Vagina (tissue), 2 donors: ENCODE results near the gene ZNF549. TPM values are rescaled to one million over a fixed set of nuclear protein-coding genes. Genes with fewer than 3 reads are reported as not detected.

Experiments
- DNase-seq, 2 donors: peaks; one replicate each; pipeline ENCODE4 v3.0.0-alpha.2; 2017; ENCODE audit errors: extremely low spot score in 2 of 2
- H3K27ac ChIP-seq: fragments of 200-600 bp; sonication (generic); one replicate; pipeline ENCODE4 v1.5.1; 2019
- H3K27me3 ChIP-seq: fragments of 200-600 bp; sonication (generic); one replicate; pipeline ENCODE4 v1.5.1; 2019
- H3K36me3 ChIP-seq, 2 donors: fragments of 200-600 bp; sonication (generic); one replicate each; pipeline ENCODE4 v1.5.1; 2017 to 2019
- H3K4me1 ChIP-seq: fragments of 200-600 bp; sonication (generic); one replicate; pipeline ENCODE4 v1.5.1; 2019
- H3K4me3 ChIP-seq, 2 donors: fragments of 200-600 bp; sonication (generic); 1 replicate in 1 of 2; 2 replicates in 1 of 2; pipeline ENCODE4 v1.5.1; 2016 to 2019
- H3K9me3 ChIP-seq: fragments of 200-600 bp; sonication (generic); one replicate; pipeline ENCODE4 v1.5.1; 2019
- CTCF ChIP-seq, 3 experiments: fragments of 450-650 bp in 2 of 3; fragments of 200-600 bp in 1 of 3; sonication (generic) in 1 of 3; IDR thresholded peaks; one replicate each; pipeline ENCODE4 v1.5.1; 2017 to 2019; ENCODE audit warnings: antibody characterized with exemption in 3 of 3, mild to moderate bottlenecking in 2 of 3, moderate library complexity in 2 of 3
- POLR2A ChIP-seq, 2 donors: fragments of 450-650 bp; IDR thresholded peaks; one replicate each; pipeline ENCODE4 v1.6.1; 2017; ENCODE audit warnings: antibody characterized with exemption in 2 of 2, mild to moderate bottlenecking in 2 of 2, moderate library complexity in 2 of 2
- POLR2AphosphoS5 ChIP-seq, 2 donors: sonication (generic); formaldehyde crosslinking; IDR thresholded peaks; one replicate each; pipeline ENCODE4 v1.9.0; 2017; ENCODE audit warnings: antibody characterized with exemption in 2 of 2, mild to moderate bottlenecking in 2 of 2, low read depth in 1 of 2; ENCODE audit not compliant: insufficient read depth in 1 of 2
- intact Hi-C: fragments of 100-400 bp; cut with DNase I; formaldehyde crosslinking; loops from one replicate; pipeline ENCODE4 v1.15.1; 2023
- total RNA-seq: library from RNA; depleted of rRNA; stranded (reverse); fragments of >200 nt; gene quantifications from one replicate; pipeline ENCODE4 v1.2.3, GENCODE V29; 2016

ZNF549 gene
- total RNA-seq, 1 donor from 2014 or later: 4.9 TPM

DNA sequence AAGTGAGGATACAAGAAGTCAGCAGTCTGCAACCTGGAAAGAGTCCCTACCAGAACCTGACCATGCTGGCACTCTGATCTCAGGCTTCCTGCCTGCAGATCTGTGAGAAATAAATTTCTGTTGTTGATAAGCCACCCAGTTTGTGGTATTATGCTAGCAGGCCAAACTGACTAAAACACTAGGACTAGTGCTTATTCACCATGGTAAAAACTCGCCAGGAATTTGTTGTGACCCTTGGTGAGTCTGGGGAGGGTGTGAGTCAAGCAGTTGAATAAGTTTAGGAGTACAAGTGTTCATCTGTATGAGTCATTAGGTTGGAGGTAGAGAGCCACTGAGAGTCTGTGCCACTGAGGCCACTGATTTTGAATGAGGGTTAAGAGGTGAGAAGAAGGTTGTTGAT, 60.4 kb downstream of the ZNF549 start:
- DNase-seq: no peak
- H3K4me3 ChIP-seq: no peak overlapping the region
- no peak overlapping the region for H3K27ac ChIP-seq
- peaks cover 46% of the 10 kb centered on the region for H3K9me3 ChIP-seq
- peaks cover 8% of the 10 kb centered on the region for H3K4me1 ChIP-seq
- intact Hi-C loops: no loop called here
- TF ChIP-seq POLR2A (IDR thresholded peaks at IDR 0.05): no peak
- no peak for TF ChIP-seq CTCF (IDR thresholded peaks at IDR 0.05)
- no peak for TF ChIP-seq POLR2AphosphoS5 (IDR thresholded peaks at IDR 0.05; ENCODE audit: insufficient read depth in 1 of 2, low read depth in 1 of 2)
- H3K36me3 ChIP-seq: peaks cover 0 to 58% of the 10 kb centered on the region in 2 donors
- H3K27me3 ChIP-seq: no peaks in the 10 kb centered on the region

GRCh38 chr19:57599377-57599760, 72.2 kb downstream of the ZNF549 start:
- TF ChIP-seq CTCF (IDR thresholded peaks at IDR 0.05) (no peak), POLR2A (IDR thresholded peaks at IDR 0.05) (no peak), POLR2AphosphoS5 (IDR thresholded peaks at IDR 0.05; ENCODE audit: insufficient read depth in 1 of 2, low read depth in 1 of 2) (no peak)
- Histone ChIP-seq H3K9me3 (peaks cover 8% of the 10 kb centered on the region), H3K4me1 (peaks cover 9% of the 10 kb centered on the region), H3K4me3 (peak overlapping the region; percentile 64 to 66), H3K27ac (no peak overlapping the region), H3K27me3 (no peaks in the 10 kb centered on the region), H3K36me3 (peaks cover 0 to 21% of the 10 kb centered on the region in 2 donors)
- intact Hi-C loops: no loop called here
- DNase-seq: no peak

DNA sequence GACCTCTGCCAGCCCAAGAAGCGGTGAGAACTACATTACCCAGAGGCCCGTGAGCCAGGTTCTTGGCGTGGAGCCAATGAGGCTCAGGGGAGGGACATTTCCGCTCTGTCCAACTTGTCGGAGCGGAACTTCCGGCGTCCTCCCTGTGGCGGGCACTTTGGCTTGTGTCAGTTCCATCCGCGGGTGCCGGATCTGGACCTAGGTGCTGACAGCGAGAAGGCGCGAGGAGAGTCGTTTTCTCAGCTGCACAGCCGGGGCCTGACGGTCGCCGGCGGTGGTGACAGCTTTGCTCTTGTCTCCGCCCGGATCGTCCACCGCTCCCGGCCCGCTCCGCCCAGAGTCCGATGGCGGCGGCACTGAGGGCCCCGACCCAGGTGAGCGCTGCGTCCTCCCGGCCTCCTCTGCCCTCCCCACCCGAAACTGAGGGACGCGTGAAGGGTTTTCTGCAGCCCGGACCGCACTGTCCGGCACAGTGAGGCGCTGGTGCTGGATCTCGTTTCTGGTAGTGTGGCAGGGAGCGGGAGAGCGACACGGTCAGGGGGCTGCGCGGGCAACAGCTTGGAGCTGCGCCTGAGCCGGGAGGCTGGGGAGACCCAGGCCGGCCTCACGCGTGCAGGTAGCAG, 72.7 kb downstream of the ZNF549 start, which contains the start of gene ZNF530:
ZNF530 (plus strand) TSS at position 125 of the 623 bp plus-strand sequence. CDS start 4,461 bp downstream, outside the sequence.
- TF ChIP-seq POLR2A (IDR thresholded peaks at IDR 0.05) (no peak), CTCF (IDR thresholded peaks at IDR 0.05) (no peak), POLR2AphosphoS5 (IDR thresholded peaks at IDR 0.05; ENCODE audit: insufficient read depth in 1 of 2, low read depth in 1 of 2) (peak; percentile 68 to 95)
- peaks cover 9% of the 10 kb centered on the region for H3K4me1 ChIP-seq
- peaks cover 8% of the 10 kb centered on the region for H3K9me3 ChIP-seq
- H3K4me3 ChIP-seq: peak within 1 kb of the TSS; percentile 64 to 66
- no peaks in the 10 kb centered on the region for H3K27me3 ChIP-seq
- DNase-seq: no peak
- peaks cover 0 to 26% of the 10 kb centered on the region in 2 donors for H3K36me3 ChIP-seq
- intact Hi-C loops: no loop called here
- no peak within 1 kb of the TSS for H3K27ac ChIP-seq

DNA sequence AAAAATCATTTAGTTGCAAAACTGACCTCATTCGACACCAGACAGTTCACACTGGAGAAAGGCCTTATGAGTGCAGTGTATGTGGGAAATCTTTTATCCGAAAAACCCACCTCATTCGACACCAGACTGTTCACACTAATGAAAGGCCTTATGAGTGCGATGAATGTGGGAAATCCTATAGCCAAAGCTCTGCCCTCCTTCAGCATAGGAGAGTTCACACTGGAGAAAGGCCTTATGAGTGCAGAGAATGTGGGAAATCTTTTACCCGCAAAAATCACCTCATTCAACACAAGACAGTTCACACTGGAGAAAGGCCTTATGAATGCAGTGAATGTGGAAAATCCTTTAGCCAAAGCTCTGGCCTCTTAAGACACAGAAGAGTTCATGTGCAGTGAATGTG, 79.8 kb downstream of the ZNF549 start:
- peaks cover 0 to 56% of the 10 kb centered on the region in 2 donors for H3K36me3 ChIP-seq
- no peaks in the 10 kb centered on the region for H3K4me1 ChIP-seq
- H3K27me3 ChIP-seq: no peaks in the 10 kb centered on the region
- no peak for DNase-seq
- intact Hi-C loops: no loop called here
- no peak overlapping the region for H3K27ac ChIP-seq
- H3K4me3 ChIP-seq: no peak overlapping the region
- TF ChIP-seq CTCF (IDR thresholded peaks at IDR 0.05) (no peak), POLR2A (IDR thresholded peaks at IDR 0.05) (no peak), POLR2AphosphoS5 (IDR thresholded peaks at IDR 0.05; ENCODE audit: insufficient read depth in 1 of 2, low read depth in 1 of 2) (no peak)
- peaks cover 16% of the 10 kb centered on the region for H3K9me3 ChIP-seq

Other genes with a start within 250 kb of the ZNF549 start
- gene ZNF460, start 246.9 kb upstream of the ZNF549 start, total RNA-seq: 76.1 TPM
- gene ZNF543, start 206.9 kb upstream of the ZNF549 start, total RNA-seq: 6.9 TPM
- 5.9 TPM for gene ZNF304, start 176.1 kb upstream of the ZNF549 start, total RNA-seq
- 8.6 TPM for gene TRAPPC2B, start 163.8 kb upstream of the ZNF549 start, total RNA-seq
- 3.2 TPM for gene ZNF547, start 163.8 kb upstream of the ZNF549 start, total RNA-seq
- gene ZNF548, start 137.5 kb upstream of the ZNF549 start, total RNA-seq: 17.2 TPM
- 18.4 TPM for gene ZNF17, start 116.2 kb upstream of the ZNF549 start, total RNA-seq
- 5.2 TPM for gene ZNF749, start 92.0 kb upstream of the ZNF549 start, total RNA-seq
- gene VN1R1, start 70.2 kb upstream of the ZNF549 start, total RNA-seq: 0.49 TPM
- 6.9 TPM for gene ZNF772, start 49.8 kb upstream of the ZNF549 start, total RNA-seq
- 16.0 TPM for gene ZNF419, start 39.6 kb upstream of the ZNF549 start, total RNA-seq
- gene ZNF773, start 27.4 kb upstream of the ZNF549 start, total RNA-seq: 13.8 TPM
- gene ZNF550, start 32.5 kb downstream of the ZNF549 start, total RNA-seq: 8.1 TPM
- 3.9 TPM for gene ZNF416, start 51.6 kb downstream of the ZNF549 start, total RNA-seq
- 4.4 TPM for gene ZIK1, start 56.8 kb downstream of the ZNF549 start, total RNA-seq
- 0.74 TPM for gene ZNF530, start 72.5 kb downstream of the ZNF549 start, total RNA-seq
- gene ZNF134, start 86.9 kb downstream of the ZNF549 start, total RNA-seq: 9.1 TPM
- 7.1 TPM for gene ZNF211, start 105.8 kb downstream of the ZNF549 start, total RNA-seq
- gene ZSCAN4, start 141.6 kb downstream of the ZNF549 start, total RNA-seq: not detected
- gene ZNF551, start 154.6 kb downstream of the ZNF549 start, total RNA-seq: 16.9 TPM
- 2.2 TPM for gene ZNF154, start 181.8 kb downstream of the ZNF549 start, total RNA-seq
- 2.9 TPM for gene ZNF671, start 200.3 kb downstream of the ZNF549 start, total RNA-seq
- 6.9 TPM for gene ZNF776, start 219.5 kb downstream of the ZNF549 start, total RNA-seq
- 24.3 TPM for gene ZNF586, start 242.3 kb downstream of the ZNF549 start, total RNA-seq